SK-N-SH treated with all-trans-retinoic acid at 6 μM for 48 hours (cell line): Measurements from ENCODE around the gene ZNF236.

ENCODE experiments used
- ATAC-seq: fragments of 200-7000 bp; cut with Tn5 transposase; 3 replicates; pipeline ENCODE4 v1.9.1; 2020; ENCODE audit warnings: mild to moderate bottlenecking, moderate library complexity
- ARNTL ChIP-seq: fragments of 450-650 bp; formaldehyde crosslinking; IDR thresholded peaks from 2 replicates; pipeline ENCODE4 v1.5.0; 2020; ENCODE audit warnings: low read depth, mild to moderate bottlenecking, moderate library complexity, borderline replicate concordance
- BACH2 ChIP-seq: fragments of 250-450 bp; sonication (Bioruptor Pico); IDR thresholded peaks from 2 replicates; pipeline ENCODE4 v1.9.0; 2021; ENCODE audit warnings: mild to moderate bottlenecking, borderline replicate concordance
- CREB5 ChIP-seq: fragments of 250-450 bp; sonication (Bioruptor Pico); IDR thresholded peaks from 2 replicates; pipeline ENCODE4 v1.5.1; 2020; ENCODE audit warnings: low read depth, mild to moderate bottlenecking, moderate library complexity
- CSDC2 ChIP-seq: fragments of 250-450 bp; sonication (Bioruptor Pico); IDR thresholded peaks from 2 replicates; pipeline ENCODE4 v1.5.0; 2020; ENCODE audit warnings: mild to moderate bottlenecking, moderate library complexity
- CSRNP3 ChIP-seq: fragments of 250-450 bp; sonication (Bioruptor Pico); IDR thresholded peaks from 2 replicates; pipeline ENCODE4 v1.5.1; 2021; ENCODE audit warnings: mild to moderate bottlenecking, moderate library complexity
- ESRRG ChIP-seq: fragments of 250-450 bp; sonication (Bioruptor Pico); IDR thresholded peaks from 2 replicates; pipeline ENCODE4 v1.6.1; 2021; ENCODE audit warnings: mild to moderate bottlenecking
- GLIS3 ChIP-seq: fragments of 250-450 bp; sonication (Bioruptor Pico); IDR thresholded peaks from 2 replicates; pipeline ENCODE4 v1.5.0; 2020; ENCODE audit warnings: mild to moderate bottlenecking, moderate library complexity
- OSR1 ChIP-seq: fragments of 250-450 bp; sonication (Bioruptor Pico); IDR thresholded peaks from 2 replicates; pipeline ENCODE4 v1.8.0; 2022; ENCODE audit warnings: moderate library complexity, mild to moderate bottlenecking, inconsistent platforms
- PATZ1 ChIP-seq: fragments of 250-450 bp; sonication (Bioruptor Pico); IDR thresholded peaks from 2 replicates; pipeline ENCODE4 v1.8.0; 2020; ENCODE audit warnings: mild to moderate bottlenecking, moderate library complexity, borderline replicate concordance
- PPARA ChIP-seq: fragments of 250-450 bp; sonication (Bioruptor Pico); IDR thresholded peaks from 2 replicates; pipeline ENCODE4 v1.5.0; 2020; ENCODE audit warnings: mild to moderate bottlenecking, borderline replicate concordance
- RARB ChIP-seq: fragments of 250-450 bp; sonication (Bioruptor Pico); IDR thresholded peaks from 2 replicates; pipeline ENCODE4 v1.8.0; 2021; ENCODE audit warnings: mild to moderate bottlenecking, moderate library complexity
- SNAI2 ChIP-seq: fragments of 250-450 bp; sonication (Bioruptor Pico); IDR thresholded peaks from 2 replicates; pipeline ENCODE4 v1.5.0; 2020; ENCODE audit warnings: mild to moderate bottlenecking, moderate library complexity
- TOX ChIP-seq: fragments of 250-450 bp; sonication (Bioruptor Pico); IDR thresholded peaks from 2 replicates; pipeline ENCODE4 v1.8.0; 2021; ENCODE audit warnings: mild to moderate bottlenecking, moderate library complexity, borderline replicate concordance
- TSHZ2 ChIP-seq: fragments of 250-450 bp; sonication (Bioruptor Pico); IDR thresholded peaks from 2 replicates; pipeline ENCODE4 v1.5.0; 2020; ENCODE audit warnings: mild to moderate bottlenecking, moderate library complexity
- ZFP3 ChIP-seq: fragments of 250-450 bp; sonication (Bioruptor Pico); IDR thresholded peaks from 2 replicates; pipeline ENCODE4 v1.5.0; 2020; ENCODE audit warnings: mild to moderate bottlenecking, moderate library complexity
- ZFP30 ChIP-seq: fragments of 450-650 bp; formaldehyde crosslinking; IDR thresholded peaks from 2 replicates; pipeline ENCODE4 v1.5.0; 2022; ENCODE audit warnings: mild to moderate bottlenecking, moderate library complexity
- ZNF565 ChIP-seq: fragments of 450-650 bp; formaldehyde crosslinking; conservative IDR thresholded peaks from 2 replicates; pipeline ENCODE4 v1.5.0; 2020; ENCODE audit warnings: low read depth, mild to moderate bottlenecking, moderate library complexity
- ZNF70 ChIP-seq: fragments of 450-650 bp; formaldehyde crosslinking; IDR thresholded peaks from 2 replicates; pipeline ENCODE4 v1.5.0; 2020; ENCODE audit warnings: mild to moderate bottlenecking, moderate library complexity
- ZNF8 ChIP-seq: fragments of 450-650 bp; formaldehyde crosslinking; IDR thresholded peaks from 2 replicates; pipeline ENCODE4 v1.5.0; 2020; ENCODE audit warnings: mild to moderate bottlenecking, moderate library complexity

Gene ZNF236

GRCh38 chr18:76896677-76897076 lies 74.3 kb downstream of the ZNF236 start:
- TF ChIP-seq ZNF70 (no peak), OSR1 (CRISPR knock-in tag) (no peak), ZNF565 (CRISPR knock-in tag) (no peak), ARNTL (CRISPR knock-in tag) (no peak), ZNF8 (CRISPR knock-in tag) (no peak), ESRRG (no peak), CSDC2 (no peak), ZFP30 (CRISPR knock-in tag) (no peak), TSHZ2 (CRISPR knock-in tag) (no peak), SNAI2 (CRISPR knock-in tag) (no peak), PATZ1 (no peak), CREB5 (CRISPR knock-in tag) (no peak), GLIS3 (CRISPR knock-in tag) (no peak), PPARA (CRISPR knock-in tag) (no peak)
- ATAC-seq = no peak

- TF ChIP-seq TSHZ2 (CRISPR knock-in tag) = no peak
- no peak for TF ChIP-seq ZFP3 (CRISPR knock-in tag)
- TF ChIP-seq BACH2 (CRISPR knock-in tag) = no peak
- no peak for TF ChIP-seq RARB (CRISPR knock-in tag)
- TF ChIP-seq CSRNP3 (CRISPR knock-in tag) = no peak
- TF ChIP-seq CSDC2 = no peak
- no peak for TF ChIP-seq CREB5 (CRISPR knock-in tag)
- no peak for TF ChIP-seq SNAI2 (CRISPR knock-in tag)
- TF ChIP-seq TOX (CRISPR knock-in tag) = no peak
- TF ChIP-seq ARNTL (CRISPR knock-in tag) = no peak
- no peak for TF ChIP-seq ZNF8 (CRISPR knock-in tag)
- no peak for TF ChIP-seq PATZ1
- TF ChIP-seq PPARA (CRISPR knock-in tag) = no peak
- no peak for TF ChIP-seq GLIS3 (CRISPR knock-in tag)
- no peak for ATAC-seq
Observed at GRCh38 chr18:76897257-76897656, 74.9 kb downstream of the ZNF236 start.
